Osteocyte (in vitro differentiated cells): ENCODE data around the gene UBE2O. TPM values are rescaled to one million over a fixed set of nuclear protein-coding genes. Genes with fewer than 3 reads are reported as not detected.

Experiments used
- DNase-seq: peaks from one replicate; pipeline ENCODE4 v3.0.0; 2021; ENCODE audit warnings: mixed read lengths; ENCODE audit not compliant: unreplicated experiment; ENCODE audit errors: extremely low spot score
- H3K27ac Mint-ChIP-seq: one replicate; pipeline ENCODE4 v1.8.0; 2021; ENCODE audit warnings: mild to moderate bottlenecking, mixed read lengths; ENCODE audit not compliant: unreplicated experiment
- H3K27me3 Mint-ChIP-seq: one replicate; pipeline ENCODE4 v1.8.0; 2021; ENCODE audit warnings: mixed read lengths; ENCODE audit not compliant: unreplicated experiment
- H3K36me3 Mint-ChIP-seq: one replicate; pipeline ENCODE4 v1.8.0; 2021; ENCODE audit warnings: mixed read lengths; ENCODE audit not compliant: unreplicated experiment
- H3K4me1 Mint-ChIP-seq: one replicate; pipeline ENCODE4 v1.8.0; 2021; ENCODE audit warnings: mixed read lengths; ENCODE audit not compliant: unreplicated experiment
- H3K4me3 Mint-ChIP-seq: one replicate; pipeline ENCODE4 v1.8.0; 2021; ENCODE audit warnings: mild to moderate bottlenecking, moderate library complexity, mixed read lengths; ENCODE audit not compliant: unreplicated experiment
- H3K9me3 Mint-ChIP-seq: one replicate; pipeline ENCODE4 v1.8.0; 2021; ENCODE audit warnings: mixed read lengths; ENCODE audit not compliant: unreplicated experiment
- CTCF ChIP-seq: fragments of 200-600 bp; sonication (generic); IDR thresholded peaks from 2 replicates; pipeline ENCODE4 v1.5.0; 2021; ENCODE audit warnings: antibody characterized with exemption, mild to moderate bottlenecking, moderate library complexity
- total RNA-seq: library from RNA; stranded (reverse); gene quantifications from 2 replicates; pipeline ENCODE4 v1.2.1, GENCODE V29; 2021

Gene UBE2O
- total RNA-seq, 1 donor from 2014 or later = 30.7 TPM

DNA sequence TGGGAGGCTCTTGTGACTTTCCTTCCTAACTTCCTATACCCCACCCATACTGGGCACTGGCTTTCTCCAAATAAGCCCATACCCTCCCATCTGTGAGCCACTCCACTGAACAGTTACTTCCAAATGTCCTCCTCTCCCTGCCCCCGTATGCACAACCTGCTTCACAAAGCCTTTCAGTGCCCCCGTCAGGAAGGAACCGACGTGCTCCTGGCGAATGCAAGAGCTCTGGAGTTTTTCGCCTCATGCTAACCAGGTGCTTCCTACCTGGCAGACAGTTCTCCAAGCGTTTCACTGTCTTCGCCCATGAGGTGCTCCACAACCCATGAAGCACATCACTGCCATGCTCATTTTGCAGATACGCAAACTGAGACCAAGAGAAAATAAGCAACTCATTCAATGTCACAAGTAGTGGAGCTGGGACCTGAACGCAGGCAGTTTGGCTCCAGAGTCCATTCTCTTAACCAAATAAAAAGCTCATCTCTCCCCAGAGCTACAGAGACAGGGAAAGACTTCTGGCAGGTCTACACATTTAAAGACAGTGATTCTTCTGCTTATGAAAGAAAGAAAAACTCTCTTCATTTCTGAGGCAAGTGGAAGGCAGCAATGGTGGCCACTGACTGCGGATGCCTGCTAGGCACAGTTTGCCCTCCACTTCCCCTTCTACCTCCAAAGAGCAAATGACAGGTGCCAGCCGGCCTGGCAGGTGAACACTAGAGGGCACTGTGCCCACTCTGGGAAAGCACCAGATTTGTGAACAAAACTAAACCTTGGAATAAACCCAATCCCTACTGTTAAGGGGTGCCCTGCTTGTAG, 44.7 kb downstream of the UBE2O start:
- Mint-ChIP-seq H3K4me1 (peaks cover 17% of the 10 kb centered on the region), H3K9me3 (no peaks in the 10 kb centered on the region), H3K27ac (no peak overlapping the region), H3K27me3 (no peaks in the 10 kb centered on the region), H3K4me3 (no peak overlapping the region), H3K36me3 (peaks cover 12% of the 10 kb centered on the region)
- no peak for DNase-seq
- peak; percentile 90 for TF ChIP-seq CTCF

DNA sequence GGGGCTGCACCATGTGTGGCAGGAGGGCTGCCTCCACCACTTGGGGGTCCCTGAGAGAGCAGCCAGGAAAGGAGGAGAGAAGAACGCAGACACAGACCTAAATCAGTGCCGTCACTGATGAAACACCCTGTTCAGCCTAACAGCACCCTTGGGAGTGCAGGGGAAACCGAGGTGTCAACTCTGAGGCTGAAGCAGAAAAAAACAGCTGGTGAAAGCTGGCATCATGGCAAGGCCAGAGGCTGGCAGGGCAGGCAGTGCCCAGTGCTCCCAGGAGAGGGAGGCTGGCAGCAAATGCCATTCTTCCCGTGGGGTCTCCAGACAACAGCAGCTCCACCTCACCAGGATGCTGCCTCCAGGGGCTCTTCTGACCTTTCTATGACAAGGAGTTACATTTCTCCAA, 45.4 kb downstream of the UBE2O start:
- no peak for DNase-seq
- no peak overlapping the region for H3K27ac Mint-ChIP-seq
- no peak for TF ChIP-seq CTCF
- H3K4me1 Mint-ChIP-seq = peaks cover 17% of the 10 kb centered on the region
- no peak overlapping the region for H3K4me3 Mint-ChIP-seq
- H3K36me3 Mint-ChIP-seq = peaks cover 16% of the 10 kb centered on the region
- no peaks in the 10 kb centered on the region for H3K9me3 Mint-ChIP-seq
- H3K27me3 Mint-ChIP-seq = no peaks in the 10 kb centered on the region

DNA sequence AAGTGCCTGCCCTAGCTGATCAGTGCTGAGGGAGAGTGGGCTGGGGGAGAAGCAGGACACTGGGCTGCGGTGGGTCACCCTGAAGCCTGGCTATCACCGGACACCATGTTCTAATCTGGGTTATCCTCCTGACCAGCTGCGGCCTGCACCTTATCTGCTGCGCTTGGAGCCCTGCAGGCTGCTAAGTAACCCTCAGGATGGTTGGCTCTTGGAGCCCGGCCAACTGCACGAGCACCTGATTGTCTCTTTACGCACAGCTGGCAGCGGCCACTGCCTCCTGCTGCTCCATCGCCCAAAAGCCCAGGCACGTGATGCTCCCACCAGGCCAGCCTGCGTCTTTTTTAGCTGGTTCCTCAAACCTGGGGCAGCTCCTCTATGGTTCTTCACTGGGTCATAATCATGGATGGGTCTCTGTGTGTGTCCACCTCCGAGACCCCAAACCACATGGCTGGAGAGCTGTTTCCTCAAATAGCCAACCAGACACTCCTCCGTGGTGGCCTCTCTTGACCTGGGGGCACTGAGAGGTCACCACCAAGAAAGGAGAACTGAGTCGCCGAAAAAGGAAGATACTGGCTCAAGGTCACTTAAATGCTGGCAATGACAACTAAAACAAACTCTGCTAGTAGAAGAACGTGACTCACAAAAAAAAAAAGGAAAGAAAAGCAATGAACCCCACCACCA, 46.8 kb downstream of the UBE2O start:
- no peak for DNase-seq

GRCh38 chr17:76405607-76405966, 47.4 kb downstream of the UBE2O start:
- Mint-ChIP-seq H3K27ac (no peak overlapping the region), H3K36me3 (peaks cover 31% of the 10 kb centered on the region), H3K4me3 (no peak overlapping the region), H3K27me3 (no peaks in the 10 kb centered on the region), H3K4me1 (peaks cover 17% of the 10 kb centered on the region), H3K9me3 (no peaks in the 10 kb centered on the region)
- no peak for TF ChIP-seq CTCF
- DNase-seq = no peak

More for the DNA sequence above, 46.8 kb downstream of the UBE2O start:
- peak overlapping the region; percentile 63 for H3K27ac Mint-ChIP-seq
- H3K4me1 Mint-ChIP-seq = peaks cover 17% of the 10 kb centered on the region
- H3K27me3 Mint-ChIP-seq = no peaks in the 10 kb centered on the region
- no peak overlapping the region for H3K4me3 Mint-ChIP-seq
- peaks cover 27% of the 10 kb centered on the region for H3K36me3 Mint-ChIP-seq
- no peak for TF ChIP-seq CTCF
- H3K9me3 Mint-ChIP-seq = no peaks in the 10 kb centered on the region

- no peak for DNase-seq
- no peak overlapping the region for H3K27ac Mint-ChIP-seq
- peaks cover 17% of the 10 kb centered on the region for H3K4me1 Mint-ChIP-seq
- peaks cover 34% of the 10 kb centered on the region for H3K36me3 Mint-ChIP-seq
- no peaks in the 10 kb centered on the region for H3K27me3 Mint-ChIP-seq
- no peaks in the 10 kb centered on the region for H3K9me3 Mint-ChIP-seq
- H3K4me3 Mint-ChIP-seq = no peak overlapping the region
- no peak for TF ChIP-seq CTCF
These were observed 47.9 kb downstream of the UBE2O start for GRCh38 chr17:76404976-76405563.
